NCI-H524 treated with DMSO at 0.1 percent for 48 hours (cell line): ENCODE measurements around the gene SORBS1.

Experiments
- DNase-seq: peaks from one replicate; lab custom pipeline; 2025; lab: John Stamatoyannopoulos, UW

Gene SORBS1

GRCh38 chr10:95459446-95460045 is 101.6 kb downstream of the SORBS1 start:
- no peak for DNase-seq

- no peak for DNase-seq
These were observed 102.3 kb downstream of the SORBS1 start for GRCh38 chr10:95458871-95459270.

GRCh38 chr10:95458014-95458413 is 103.2 kb downstream of the SORBS1 start:
- DNase-seq: no peak

DNA sequence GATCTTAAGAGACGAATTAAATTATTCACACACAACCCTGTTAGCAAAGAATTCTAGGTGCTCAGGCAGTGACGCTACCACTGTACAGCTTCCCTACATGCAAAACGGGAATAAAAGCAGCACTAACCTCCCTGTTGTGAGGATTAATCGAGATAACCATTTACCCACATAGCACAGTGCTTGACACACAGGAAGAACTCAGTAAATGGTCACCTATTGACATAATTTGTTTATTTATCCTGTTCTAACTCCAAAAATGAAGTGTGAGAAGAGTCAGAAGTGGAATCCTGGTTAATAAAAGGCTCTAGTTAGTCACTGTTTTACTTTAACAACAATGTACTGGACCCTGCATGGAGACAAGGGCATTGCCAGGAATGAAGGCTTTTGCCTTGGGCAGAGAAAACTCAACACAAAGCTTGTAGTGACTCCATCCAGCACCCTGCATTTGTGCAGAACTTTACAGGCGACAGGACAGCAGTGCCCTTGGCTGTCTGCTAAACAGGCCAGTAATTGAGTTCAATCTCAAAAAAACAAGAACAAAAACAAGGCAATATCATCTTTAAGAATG is 103.8 kb downstream of the SORBS1 start:
- no peak for DNase-seq

DNA sequence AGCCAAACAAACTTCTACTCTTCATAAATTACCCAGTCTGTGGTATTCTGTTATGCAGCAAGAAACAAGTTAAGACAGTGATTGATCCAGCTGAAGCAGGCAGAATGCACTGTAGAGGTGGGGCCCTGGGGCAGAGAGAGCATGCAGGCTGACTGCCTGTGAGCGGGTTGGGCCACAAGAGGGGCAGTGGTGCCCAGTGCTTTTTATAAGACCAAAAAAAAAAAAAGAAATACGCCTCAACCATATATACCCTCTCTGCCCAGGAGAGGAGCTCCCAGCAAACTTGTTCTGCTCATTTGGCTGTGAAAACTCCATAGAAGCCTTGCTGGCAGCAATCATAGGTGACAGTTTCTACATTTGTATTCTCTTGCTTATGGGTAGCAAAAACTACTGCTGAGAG is 104.7 kb downstream of the SORBS1 start:
- no peak for DNase-seq

DNA sequence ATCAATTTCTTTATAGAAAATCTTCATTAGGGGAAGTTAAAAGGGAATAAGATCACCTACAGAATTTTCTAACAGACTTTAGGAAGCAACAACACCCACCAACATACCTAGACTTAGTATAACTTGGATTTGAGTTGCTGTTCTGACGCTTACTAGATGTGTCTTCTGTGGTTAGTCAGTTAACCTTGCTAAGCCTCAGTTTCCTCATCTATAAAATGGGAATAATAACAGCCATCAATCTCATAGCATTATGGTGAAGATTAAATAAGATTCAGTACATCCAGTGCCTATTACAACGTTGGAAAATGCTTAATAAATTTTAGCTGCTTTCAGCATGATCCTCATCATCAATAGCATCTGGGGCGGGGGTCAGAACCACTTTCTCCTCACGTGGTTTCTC is 106.2 kb downstream of the SORBS1 start:
- DNase-seq: no peak

DNA sequence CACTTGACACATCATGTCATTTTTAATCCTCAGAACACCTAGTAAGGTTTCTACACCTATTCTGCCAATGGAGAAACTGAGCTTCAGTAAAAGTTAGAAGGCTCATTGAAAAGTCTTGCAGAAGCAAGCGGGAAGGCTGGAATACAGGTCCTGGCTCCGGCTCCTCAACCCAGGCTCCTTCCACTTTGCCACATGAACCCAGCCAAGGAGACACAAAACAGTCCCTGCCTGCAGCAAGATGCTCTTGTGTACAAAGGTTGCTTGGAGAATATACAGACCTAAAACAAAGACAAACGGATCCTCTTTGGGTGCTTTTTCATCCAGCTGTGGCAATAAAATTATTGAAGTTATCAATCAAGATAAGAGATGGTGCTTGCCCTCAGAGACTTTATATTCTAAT is 106.8 kb downstream of the SORBS1 start:
- DNase-seq: no peak

DNA sequence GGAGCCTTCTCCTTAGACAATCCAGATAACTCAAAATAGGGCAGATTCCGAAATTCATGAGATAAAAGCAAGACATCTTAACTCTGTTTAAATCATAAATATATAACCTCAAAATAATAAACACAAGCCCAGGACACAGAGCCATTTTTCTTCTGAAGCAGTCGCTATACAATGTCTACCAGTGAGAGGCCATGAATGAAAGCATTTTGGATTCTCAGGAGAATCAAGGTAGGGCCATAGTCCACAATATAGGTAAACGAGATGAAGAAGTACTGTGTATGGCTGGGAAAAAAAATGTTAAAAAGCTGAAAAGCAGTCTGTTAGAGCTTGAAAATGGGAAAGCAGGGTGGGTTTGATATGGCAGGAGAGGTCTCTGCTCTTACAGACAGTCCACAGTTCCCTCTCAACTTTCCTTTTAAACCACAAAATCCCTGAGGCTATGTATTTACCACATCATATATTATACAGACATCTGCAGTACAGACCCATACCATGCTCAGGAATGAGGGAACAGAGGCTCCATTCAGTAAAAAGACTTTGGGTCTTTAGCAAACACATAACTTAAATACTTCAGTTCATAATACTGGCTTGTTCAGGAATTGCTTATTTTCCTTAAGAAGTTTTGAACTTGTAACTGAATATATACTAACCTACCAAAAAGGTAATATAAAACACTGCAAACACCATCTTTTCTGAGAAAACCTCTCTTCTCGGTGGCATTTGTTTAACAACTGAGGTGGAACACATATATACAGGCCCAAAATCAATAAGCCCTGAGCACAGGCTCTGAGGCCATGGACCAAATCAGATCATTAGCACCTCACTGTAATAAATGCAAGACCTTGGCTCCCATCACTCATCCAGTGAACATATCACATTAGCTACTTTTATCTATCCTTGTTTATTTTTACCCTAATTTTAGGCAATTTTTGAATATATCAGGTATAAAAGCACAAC is 109.3 kb downstream of the SORBS1 start:
- no peak for DNase-seq

DNA sequence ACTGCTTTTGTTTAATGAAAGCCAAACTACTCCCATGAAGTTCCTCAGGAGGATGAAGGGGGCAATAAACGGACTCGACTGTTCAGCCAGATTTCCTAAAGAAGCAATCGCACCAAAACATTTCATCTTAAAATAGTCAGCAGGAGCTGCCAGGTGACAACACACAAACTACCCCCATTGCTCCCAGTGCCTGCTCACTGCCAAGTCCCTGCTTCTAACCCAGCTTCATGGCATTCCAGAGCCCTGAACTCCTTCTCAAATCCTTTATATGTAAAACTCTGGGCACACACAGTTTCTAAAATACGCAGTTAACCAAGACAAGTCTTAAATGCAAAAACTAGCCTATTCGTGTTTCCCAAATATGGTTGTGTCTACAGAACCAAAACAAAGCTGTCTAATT is 110.0 kb downstream of the SORBS1 start:
- no peak for DNase-seq

DNA sequence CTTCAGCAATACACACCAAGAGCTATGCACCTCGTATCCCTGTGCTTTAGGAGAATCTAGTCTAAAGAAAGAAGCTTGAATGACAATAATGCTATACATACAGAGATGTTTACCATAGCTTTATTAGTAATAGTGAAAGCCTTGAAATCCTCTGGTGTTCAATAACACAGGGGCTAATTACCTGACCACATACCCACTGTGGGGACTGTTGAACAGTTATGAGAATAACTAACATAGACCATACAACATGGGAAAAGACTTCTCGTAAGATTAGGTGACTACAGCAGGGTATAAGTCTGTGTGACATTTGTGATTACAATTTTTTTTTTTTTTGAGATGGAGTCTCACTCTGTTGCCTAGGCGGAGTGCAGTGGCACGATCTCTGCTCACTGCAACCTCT is 111.0 kb downstream of the SORBS1 start:
- no peak for DNase-seq

DNA sequence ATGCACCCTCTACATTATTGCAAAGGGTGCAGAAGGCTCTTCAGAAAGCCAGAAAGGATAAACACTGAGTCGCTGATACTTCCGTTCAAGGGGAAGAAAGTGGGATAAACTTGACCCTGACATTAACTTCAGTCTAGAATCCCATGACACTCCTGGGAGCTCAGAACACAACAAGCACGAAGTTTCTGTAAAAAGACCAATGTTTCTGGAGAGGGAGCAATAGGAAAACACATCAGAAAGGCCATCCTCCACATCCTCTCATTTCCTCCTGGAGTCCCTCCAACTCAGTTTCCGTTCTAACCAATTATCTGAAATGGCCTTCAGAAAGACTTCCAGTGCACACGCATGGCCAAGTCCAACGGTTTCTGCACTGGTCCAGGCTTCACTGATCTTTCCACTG is 113.5 kb downstream of the SORBS1 start:
- no peak for DNase-seq

DNA sequence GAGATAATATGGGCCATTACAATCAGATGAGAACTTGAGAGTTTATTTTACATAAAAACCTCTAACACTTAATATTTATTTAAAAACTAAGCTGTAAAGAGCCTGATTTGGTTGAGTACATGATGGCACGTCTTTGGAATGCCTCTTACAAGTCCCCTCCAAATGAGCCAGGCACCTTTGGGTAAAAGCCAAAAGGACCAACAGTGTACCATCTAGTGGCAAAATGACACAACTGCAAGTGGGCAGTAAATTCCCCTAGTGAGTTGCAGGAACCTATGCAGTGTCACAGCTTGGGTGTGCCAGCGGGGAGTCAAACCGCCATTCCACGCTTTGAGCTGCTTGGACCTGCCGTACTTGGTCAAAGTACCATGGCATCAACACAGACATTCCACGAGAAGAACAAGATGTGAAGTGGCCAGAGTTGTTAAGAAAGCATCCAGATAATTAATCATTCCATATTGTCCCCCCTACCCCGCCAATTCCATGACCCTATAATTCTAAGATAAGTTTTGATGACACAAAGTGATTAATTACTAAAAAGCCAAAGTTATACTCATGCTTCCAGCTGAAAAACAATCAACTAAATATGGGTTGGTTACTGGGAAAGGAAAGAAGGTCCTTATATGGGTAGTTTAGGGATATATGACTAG is 115.2 kb downstream of the SORBS1 start:
- DNase-seq: peak; percentile 3

- DNase-seq: no peak
These were observed 115.8 kb downstream of the SORBS1 start for GRCh38 chr10:95445223-95445836.

GRCh38 chr10:95444792-95445191 is 116.4 kb downstream of the SORBS1 start:
- DNase-seq: no peak

DNA sequence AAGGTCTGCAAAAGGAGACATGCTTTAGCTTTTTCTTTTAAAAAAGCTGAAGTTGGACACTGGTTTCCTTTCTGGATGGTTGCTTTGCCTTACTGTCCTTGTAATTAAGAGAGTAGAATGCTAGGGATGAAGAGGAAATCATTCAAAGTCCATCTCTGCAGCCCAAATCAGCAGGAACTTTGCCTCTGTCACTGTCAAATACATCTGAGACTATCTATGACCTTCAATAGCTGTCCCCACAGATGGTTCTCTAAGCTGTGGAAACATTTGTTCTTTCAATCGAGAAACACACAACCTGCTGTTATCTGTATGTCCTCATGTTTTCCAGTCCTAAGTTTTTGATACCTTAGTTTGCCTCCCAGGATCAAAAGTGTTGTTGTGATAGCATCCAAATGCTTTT is 117.5 kb downstream of the SORBS1 start:
- DNase-seq: no peak

DNA sequence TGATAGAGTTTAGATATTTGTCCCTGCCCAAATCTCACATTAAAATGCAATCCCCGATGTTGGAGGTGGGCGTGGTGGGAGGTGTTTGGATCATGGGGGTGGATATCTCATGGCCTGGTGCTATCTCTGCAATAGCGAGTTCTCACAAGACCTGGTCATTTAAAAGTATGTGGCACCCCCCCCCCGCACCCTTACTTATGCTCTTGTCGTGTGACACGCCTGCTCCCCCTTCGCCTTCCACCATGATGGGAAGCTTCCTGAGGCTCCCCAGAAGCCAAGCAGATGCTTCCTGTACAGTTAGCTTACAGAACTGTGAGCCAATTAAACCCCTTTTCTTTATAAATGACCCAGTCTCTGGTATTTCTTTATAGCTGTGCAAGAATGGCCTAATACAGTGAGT is 118.8 kb downstream of the SORBS1 start:
- DNase-seq: no peak

- no peak for DNase-seq
These were observed 119.6 kb downstream of the SORBS1 start for GRCh38 chr10:95441547-95441923.

DNA sequence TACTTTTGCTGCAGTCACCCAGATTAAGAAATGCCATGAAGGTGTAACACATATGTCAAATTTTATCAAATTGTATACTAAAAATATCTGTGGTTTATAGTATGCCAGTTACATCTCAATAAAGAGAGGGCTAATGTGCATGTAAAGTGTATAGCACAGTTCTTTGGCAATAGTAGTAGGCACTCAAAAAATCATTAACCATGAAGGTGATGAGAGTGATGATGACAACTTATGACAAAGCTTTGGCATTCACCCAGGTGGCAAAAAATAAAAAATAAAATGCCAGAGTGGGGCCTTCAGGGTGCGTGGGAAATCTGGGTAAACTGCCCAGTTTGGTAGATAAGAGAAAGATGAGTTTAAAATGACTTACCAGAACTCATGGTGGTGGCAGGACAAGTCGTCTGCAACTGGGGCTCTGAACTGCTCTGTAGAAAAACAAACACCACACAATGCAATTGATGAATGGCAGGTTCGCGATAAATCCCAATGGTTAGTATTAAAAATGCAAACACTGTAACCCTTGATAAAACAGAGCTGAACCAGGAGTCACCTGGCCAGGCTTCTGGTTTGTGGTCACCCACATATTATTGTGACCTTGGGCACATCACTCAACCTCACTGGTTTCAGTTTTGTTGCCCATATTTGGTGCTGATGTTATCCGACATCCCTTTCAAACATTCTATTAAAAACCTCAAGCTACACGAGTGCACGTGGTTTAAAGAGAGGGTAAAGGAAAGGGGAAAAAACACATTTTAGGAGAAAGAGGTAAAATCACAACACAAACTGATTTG is 120.2 kb downstream of the SORBS1 start:
- no peak for DNase-seq

DNA sequence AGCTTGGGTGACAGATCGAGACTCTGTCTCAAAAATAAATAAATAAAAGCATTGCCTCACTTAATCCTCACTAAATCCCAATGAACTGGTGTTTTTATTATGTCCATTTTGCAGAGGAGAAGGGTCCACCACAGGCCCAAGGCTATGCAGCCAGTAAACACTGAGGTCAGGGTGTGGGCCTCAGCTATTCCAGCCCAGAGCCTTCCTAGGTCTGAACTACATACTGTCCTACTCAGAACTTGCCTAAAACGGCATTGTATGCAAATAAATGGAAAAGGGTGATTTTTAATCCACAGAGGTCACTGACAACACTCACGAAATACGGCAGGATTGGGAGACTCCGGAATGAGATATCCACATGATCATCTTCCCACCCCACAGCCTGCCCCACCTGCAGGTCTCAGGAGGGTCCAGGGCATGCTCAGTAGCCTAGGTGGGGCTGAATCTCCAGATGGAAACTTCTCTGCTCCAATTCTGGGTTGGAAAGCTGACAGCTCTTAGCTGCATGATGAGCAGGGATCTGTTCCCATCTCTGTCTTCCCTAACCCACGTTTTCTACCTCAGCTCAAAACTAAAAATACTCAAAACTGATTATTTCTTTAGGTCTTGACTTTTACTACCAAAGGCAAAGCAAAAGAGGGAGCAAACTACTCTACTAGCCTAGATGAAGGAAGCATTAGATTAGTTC is 121.0 kb downstream of the SORBS1 start:
- DNase-seq: no peak

GRCh38 chr10:95438781-95439180 is 122.4 kb downstream of the SORBS1 start:
- no peak for DNase-seq

DNA sequence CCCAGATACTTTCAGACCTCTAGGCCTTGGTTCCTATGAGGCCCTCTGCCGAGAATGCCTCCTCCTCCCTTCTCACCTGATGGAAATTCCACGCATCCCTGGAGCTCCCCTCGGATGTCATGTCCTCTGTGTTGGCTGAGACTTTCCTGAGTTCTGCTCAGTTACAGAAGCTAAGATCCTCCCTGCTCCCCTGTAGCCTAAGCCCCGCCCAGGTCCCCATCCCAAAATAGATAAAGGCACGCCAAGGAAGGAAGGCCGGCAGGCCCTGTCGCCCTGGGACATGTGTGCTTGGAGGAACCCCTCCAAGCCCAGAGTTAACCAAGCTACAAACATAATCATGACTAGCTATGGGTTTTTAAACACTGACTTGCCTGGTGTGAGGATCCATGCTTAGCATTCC is 123.5 kb downstream of the SORBS1 start:
- DNase-seq: no peak
